ENCODE results near the gene PRDM8. TPM values are rescaled to one million over a fixed set of nuclear protein-coding genes. Genes with fewer than 3 reads are reported as not detected.

The PRDM8 gene
- total and polyA plus RNA-seq, 2 of the 8 experiments (the other 6 are each of a cell fraction or from before 2014, with no cell fraction given): not detected

DNA sequence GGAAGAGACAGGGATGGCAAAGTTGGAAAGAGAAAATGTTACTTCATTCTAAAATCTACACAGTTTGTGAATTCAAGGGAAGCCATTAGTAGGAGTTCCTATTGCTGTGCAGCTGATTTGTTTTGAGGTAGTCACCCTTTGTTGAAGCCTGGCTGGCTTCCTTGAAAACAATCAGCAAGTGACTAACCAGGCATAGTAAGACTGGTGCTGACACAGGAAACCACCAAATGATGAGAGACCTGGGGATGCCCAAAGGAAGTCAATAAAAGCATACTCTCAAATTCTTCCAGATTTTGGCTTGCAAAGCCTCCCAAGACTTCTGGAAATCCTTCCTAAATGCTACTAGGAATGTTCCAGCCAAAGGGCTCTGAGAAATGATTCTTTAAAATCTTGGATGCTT is 23.9 kb upstream of the PRDM8 start:
- Histone ChIP-seq H2AFZ (ENCODE audit: low read length) (0 out of 2 replicates have a peak overlapping the region, but pooled peaks have one; percentile 72), H4K91ac (replicated peaks; ENCODE audit: insufficient read length, low read length) (no peak overlapping the region)
- POLR2A ChIA-PET (ENCODE audit: partially characterized antibody): no interaction called here
- TF ChIP-seq CREB1 (IDR thresholded peaks at IDR 0.05): no peak
- TF ChIP-seq, protein P1, sequence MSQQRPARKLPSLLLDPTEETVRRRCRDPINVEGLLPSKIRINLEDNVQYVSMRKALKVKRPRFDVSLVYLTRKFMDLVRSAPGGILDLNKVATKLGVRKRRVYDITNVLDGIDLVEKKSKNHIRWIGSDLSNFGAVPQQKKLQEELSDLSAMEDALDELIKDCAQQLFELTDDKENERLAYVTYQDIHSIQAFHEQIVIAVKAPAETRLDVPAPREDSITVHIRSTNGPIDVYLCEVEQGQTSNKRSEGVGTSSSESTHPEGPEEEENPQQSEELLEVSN (IDR thresholded peaks at IDR 0.05): no peak
- TF ChIP-seq SIN3A (conservative IDR thresholded peaks at IDR 0.05 in 1 of 2, IDR thresholded peaks at IDR 0.05 in 1 of 2; ENCODE audit: low read depth in 1 of 2, low read length in 2 of 2): no peak
- no peak for TF ChIP-seq CEBPB (IDR thresholded peaks at IDR 0.05; ENCODE audit: low read depth, low read length)
- TF ChIP-seq NRF1 (IDR thresholded peaks at IDR 0.05; ENCODE audit: low read depth, low read length): no peak
- no peak for TF ChIP-seq RFX5 (IDR thresholded peaks at IDR 0.05; ENCODE audit: borderline replicate concordance, low read depth, low read length)
- TF ChIP-seq POLR2A (IDR thresholded peaks at IDR 0.05; ENCODE audit: control extremely low read depth in 1 of 2, low read depth in 2 of 2, low read length in 2 of 2): no peak
- no peak for TF ChIP-seq JUN (IDR thresholded peaks at IDR 0.05; ENCODE audit: low read depth, low read length)
- no peak for TF ChIP-seq SIX5 (IDR thresholded peaks at IDR 0.05; ENCODE audit: low read depth, low read length)
- no peak for TF ChIP-seq NANOG (IDR thresholded peaks at IDR 0.05; ENCODE audit: insufficient read depth, low read depth, low read length, poor library complexity, severe bottlenecking)
- TF ChIP-seq CBX5 (IDR thresholded peaks at IDR 0.05; ENCODE audit: low read depth, low read length): no peak
- TF ChIP-seq HDAC6 (IDR thresholded peaks at IDR 0.05; ENCODE audit: low read depth, low read length): no peak
- TF ChIP-seq, protein P2, sequence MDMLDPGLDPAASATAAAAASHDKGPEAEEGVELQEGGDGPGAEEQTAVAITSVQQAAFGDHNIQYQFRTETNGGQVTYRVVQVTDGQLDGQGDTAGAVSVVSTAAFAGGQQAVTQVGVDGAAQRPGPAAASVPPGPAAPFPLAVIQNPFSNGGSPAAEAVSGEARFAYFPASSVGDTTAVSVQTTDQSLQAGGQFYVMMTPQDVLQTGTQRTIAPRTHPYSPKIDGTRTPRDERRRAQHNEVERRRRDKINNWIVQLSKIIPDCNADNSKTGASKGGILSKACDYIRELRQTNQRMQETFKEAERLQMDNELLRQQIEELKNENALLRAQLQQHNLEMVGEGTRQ (IDR thresholded peaks at IDR 0.05; ENCODE audit: low read length): no peak
- no peak for TF ChIP-seq HDAC2 (IDR thresholded peaks at IDR 0.05; ENCODE audit: borderline replicate concordance in 1 of 2, low read depth in 2 of 2, low read length in 2 of 2)

More for the DNA sequence above, 23.9 kb upstream of the PRDM8 start:
- Histone ChIP-seq H3K56ac (replicated peaks; ENCODE audit: insufficient read length, low read depth, low read length) (no peak overlapping the region), H3K14ac (ENCODE audit: insufficient read length) (no peak overlapping the region), H3K4me2 (ENCODE audit: insufficient read depth in 1 of 2, low read depth in 2 of 2, low read length in 2 of 2) (no peak overlapping the region), H3K9ac (replicated peaks in 1 of 4; ENCODE audit: extremely low read depth in 1 of 4, low read depth in 3 of 4, low read length in 3 of 4) (no peak overlapping the region), H2BK12ac (ENCODE audit: low read depth, low read length) (no peak overlapping the region), H2AK5ac (ENCODE audit: low read depth, low read length) (no peak overlapping the region), H3K4me3 (ENCODE audit: extremely low read depth in 1 of 4, insufficient read depth in 2 of 4, low read depth in 3 of 4, low read length in 4 of 4) (no peak overlapping the region), H3K79me1 (ENCODE audit: low read depth, low read length) (no peaks in the 10 kb centered on the region), H3K23ac (ENCODE audit: insufficient read length) (no peak overlapping the region), H4K20me1 (replicated peaks in 1 of 2; ENCODE audit: control insufficient read depth in 1 of 2, insufficient read depth in 2 of 2, low read length in 2 of 2) (no peaks in the 10 kb centered on the region), H3K27me3 (replicated peaks in 1 of 4; ENCODE audit: control insufficient read depth in 3 of 4, extremely low read depth in 1 of 4, insufficient read depth in 3 of 4, low read length in 3 of 4) (no peaks in the 10 kb centered on the region), H2BK15ac (ENCODE audit: low read length) (no peak overlapping the region), H2BK20ac (ENCODE audit: low read length) (no peak overlapping the region), H3K9me3 (ENCODE audit: insufficient read depth in 2 of 2, low read depth in 1 of 2, low read length in 1 of 2) (no peaks in the 10 kb centered on the region; a peak in 1 of 4 replicates), H3K23me2 (ENCODE audit: low read depth, low read length) (no peaks in the 10 kb centered on the region), H3K4me1 (replicated peaks in 1 of 4; ENCODE audit: control insufficient read depth in 3 of 4, insufficient read depth in 4 of 4, low read length in 3 of 4) (no peaks in the 10 kb centered on the region), H4K8ac (ENCODE audit: extremely low read depth, insufficient read depth, low read length) (no peak overlapping the region), H3K18ac (ENCODE audit: extremely low read depth, low read length) (no peak overlapping the region), H4K5ac (ENCODE audit: insufficient read length, low read depth, low read length) (no peak overlapping the region), H2BK5ac (ENCODE audit: low read depth, low read length) (no peak overlapping the region), H3K36me3 (ENCODE audit: control insufficient read depth in 2 of 4, insufficient read depth in 4 of 4, low read length in 3 of 4) (no peaks in the 10 kb centered on the region), H3K27ac (ENCODE audit: low read depth, low read length) (no peak overlapping the region), H3K79me2 (ENCODE audit: control insufficient read depth in 1 of 2, insufficient read depth in 2 of 2, low read length in 2 of 2) (no peaks in the 10 kb centered on the region), H3K4ac (replicated peaks; ENCODE audit: insufficient read length, low read depth, low read length) (no peak overlapping the region), H2BK120ac (replicated peaks; ENCODE audit: low read depth, low read length) (no peak overlapping the region)
- FAIRE-seq (no peak), DNase-seq (ENCODE audit: low read depth in 1 of 2, low spot score in 2 of 2) (no peak)
- CTCF ChIA-PET (ENCODE audit: partially characterized antibody): interaction anchor here (0.7 to 1.7 kb wide), 3 partner anchors 10 to 80 kb away, joined by 3 to 8 read pairs (median 4); no protein-coding TSS in a partner anchor

Measured in H1 (cell line).